Progenitor cell of endocrine pancreas (in vitro differentiated cells): ENCODE measurements around the gene TNS2. TPM values are rescaled to one million over a fixed set of nuclear protein-coding genes. Genes with fewer than 3 reads are reported as not detected.
A peak's percentile ranks its signal among the peaks of the same experiment; 100 is the strongest.

ENCODE experiments used
- DNase-seq: peaks from one replicate; pipeline ENCODE4 v3.0.0; 2021; ENCODE audit warnings: low spot score; ENCODE audit not compliant: unreplicated experiment
- H3K27ac Mint-ChIP-seq: 2 replicates; pipeline ENCODE4 v1.8.0; 2021; ENCODE audit warnings: mild to moderate bottlenecking, moderate library complexity, mixed read lengths
- H3K27me3 Mint-ChIP-seq: 2 replicates; pipeline ENCODE4 v1.8.0; 2021; ENCODE audit warnings: mixed read lengths
- H3K36me3 Mint-ChIP-seq: 2 replicates; pipeline ENCODE4 v1.8.0; 2022; ENCODE audit warnings: mixed read lengths; ENCODE audit not compliant: insufficient read depth
- H3K4me1 Mint-ChIP-seq: 2 replicates; pipeline ENCODE4 v1.8.0; 2021; ENCODE audit warnings: low read depth, mixed read lengths
- H3K4me3 Mint-ChIP-seq: 2 replicates; pipeline ENCODE4 v1.8.0; 2021; ENCODE audit warnings: low read depth, mild to moderate bottlenecking, moderate library complexity, mixed read lengths
- H3K9me3 Mint-ChIP-seq: 2 replicates; pipeline ENCODE4 v1.8.0; 2021; ENCODE audit warnings: low read depth, mixed read lengths
- CTCF ChIP-seq: fragments of 200-600 bp; sonication (generic); IDR thresholded peaks from one replicate; pipeline ENCODE4 v1.5.0; 2021; ENCODE audit warnings: antibody characterized with exemption, mild to moderate bottlenecking; ENCODE audit not compliant: unreplicated experiment
- total RNA-seq: library from RNA; stranded (reverse); gene quantifications from 2 replicates; pipeline ENCODE4 v1.2.1, GENCODE V29; 2021

The TNS2 gene
- total RNA-seq, 1 donor from 2014 or later: 7.3 TPM

GRCh38 chr12:53046655-53047220 is 3.1 kb upstream of the TNS2 start:
- no peaks in the 10 kb centered on the region for H3K9me3 Mint-ChIP-seq
- peaks cover 5% of the 10 kb centered on the region for H3K36me3 Mint-ChIP-seq
- H3K27ac Mint-ChIP-seq: peak overlapping the region; percentile 94
- H3K4me1 Mint-ChIP-seq: peaks cover 42% of the 10 kb centered on the region
- DNase-seq: no peak
- H3K27me3 Mint-ChIP-seq: peaks cover 2% of the 10 kb centered on the region
- H3K4me3 Mint-ChIP-seq: peak overlapping the region; percentile 93
- TF ChIP-seq CTCF: no peak

DNA sequence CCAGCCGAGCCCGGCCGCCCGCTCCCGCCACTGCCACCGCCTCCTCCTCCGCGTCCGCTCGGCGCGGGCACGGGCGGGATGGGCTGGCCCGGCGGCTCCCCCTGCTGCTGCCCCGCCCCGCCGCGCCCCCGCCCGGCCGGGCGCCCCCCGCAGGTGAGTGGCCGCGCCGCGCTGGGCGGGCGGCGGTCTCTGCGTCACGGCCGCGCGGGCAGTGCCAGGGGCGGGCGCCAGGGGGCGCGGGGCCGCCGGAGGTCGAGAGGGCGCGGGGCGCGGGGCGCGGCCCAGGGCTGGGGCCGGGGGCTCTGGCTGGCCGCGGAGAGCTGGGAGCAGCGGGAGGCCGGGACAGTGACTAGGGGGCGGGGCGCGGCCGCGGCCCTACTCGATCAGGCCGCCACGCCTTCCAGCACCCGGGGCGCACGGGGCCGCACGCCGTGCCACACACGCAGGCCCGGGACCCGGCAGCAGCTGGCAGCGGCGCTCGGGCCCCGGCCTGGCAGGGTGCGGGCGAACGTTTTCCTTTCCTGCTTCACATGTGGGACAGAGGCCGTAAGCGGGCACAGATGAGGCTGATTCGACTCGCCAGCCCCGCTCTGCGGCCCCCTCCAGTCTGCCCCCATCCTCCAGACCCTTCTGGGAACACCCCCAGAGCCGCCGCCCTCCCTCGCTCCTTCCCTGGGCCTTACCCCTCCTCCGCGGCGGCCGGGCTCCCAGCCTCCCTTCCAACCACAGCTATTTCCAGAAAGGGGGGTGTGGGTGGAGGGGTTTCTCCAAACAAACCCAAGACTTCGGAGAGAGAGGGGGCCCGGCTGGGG is 2.4 kb upstream of the TNS2 start:
- H3K36me3 Mint-ChIP-seq: no peaks in the 10 kb centered on the region
- peak; percentile 41 for TF ChIP-seq CTCF
- H3K27ac Mint-ChIP-seq: peak overlapping the region; percentile 90
- peak overlapping the region; percentile 58 for H3K4me3 Mint-ChIP-seq
- peaks cover 42% of the 10 kb centered on the region for H3K4me1 Mint-ChIP-seq
- peak; percentile 79 for DNase-seq
- H3K27me3 Mint-ChIP-seq: peaks cover 2% of the 10 kb centered on the region
- no peaks in the 10 kb centered on the region for H3K9me3 Mint-ChIP-seq

- Mint-ChIP-seq H3K27ac (peak overlapping the region; percentile 90), H3K36me3 (no peaks in the 10 kb centered on the region), H3K9me3 (no peaks in the 10 kb centered on the region), H3K27me3 (peaks cover 2% of the 10 kb centered on the region), H3K4me3 (peak overlapping the region; percentile 58), H3K4me1 (peaks cover 40% of the 10 kb centered on the region)
- DNase-seq: no peak
- no peak for TF ChIP-seq CTCF
Measured at GRCh38 chr12:53048033-53048779, 1.7 kb upstream of the TNS2 start.

GRCh38 chr12:53048780-53049401 is 974 bp upstream of the TNS2 start:
- Mint-ChIP-seq H3K36me3 (no peaks in the 10 kb centered on the region), H3K4me3 (no peak overlapping the region), H3K27ac (peak overlapping the region; percentile 90), H3K4me1 (peaks cover 42% of the 10 kb centered on the region), H3K27me3 (peaks cover 2% of the 10 kb centered on the region), H3K9me3 (no peaks in the 10 kb centered on the region)
- DNase-seq: no peak
- no peak for TF ChIP-seq CTCF
